Measurements from ENCODE around the gene KAZN.

The KAZN gene

DNA sequence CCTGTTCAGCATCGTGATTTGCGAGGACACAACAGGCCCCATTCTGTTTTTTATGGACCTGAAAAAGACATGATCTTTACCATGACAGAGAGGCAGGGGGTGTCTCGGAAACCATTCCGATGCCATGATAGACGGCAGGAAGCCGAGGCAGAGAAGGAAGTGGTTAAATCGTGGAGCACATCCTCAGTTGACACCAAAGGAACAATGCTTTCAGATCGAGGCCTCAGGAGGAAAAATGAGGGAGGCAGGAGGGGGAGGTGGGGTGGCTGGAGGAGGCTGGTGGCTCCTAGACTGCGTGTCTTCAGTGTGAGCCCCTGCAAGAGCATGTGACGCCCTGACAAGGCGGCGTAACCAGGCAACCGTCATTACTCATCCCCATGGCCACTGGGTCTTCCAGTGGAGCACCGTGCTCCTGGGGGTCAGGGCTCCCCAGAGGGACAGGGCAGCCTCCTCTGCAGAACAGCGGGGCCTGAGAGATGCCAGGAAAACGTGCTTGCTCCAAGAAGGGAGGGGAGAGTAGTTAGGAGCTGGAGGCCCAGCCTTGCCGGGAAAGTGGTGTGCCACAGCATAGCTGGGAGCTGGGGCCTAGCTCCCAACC, 382.2 kb downstream of the KAZN start:
- no peak for DNase-seq (ENCODE audit: low read depth)
- no peak overlapping the region for H3K4me3 ChIP-seq (replicated peaks; ENCODE audit: low read depth, low read length)
- TF ChIP-seq, protein P1, sequence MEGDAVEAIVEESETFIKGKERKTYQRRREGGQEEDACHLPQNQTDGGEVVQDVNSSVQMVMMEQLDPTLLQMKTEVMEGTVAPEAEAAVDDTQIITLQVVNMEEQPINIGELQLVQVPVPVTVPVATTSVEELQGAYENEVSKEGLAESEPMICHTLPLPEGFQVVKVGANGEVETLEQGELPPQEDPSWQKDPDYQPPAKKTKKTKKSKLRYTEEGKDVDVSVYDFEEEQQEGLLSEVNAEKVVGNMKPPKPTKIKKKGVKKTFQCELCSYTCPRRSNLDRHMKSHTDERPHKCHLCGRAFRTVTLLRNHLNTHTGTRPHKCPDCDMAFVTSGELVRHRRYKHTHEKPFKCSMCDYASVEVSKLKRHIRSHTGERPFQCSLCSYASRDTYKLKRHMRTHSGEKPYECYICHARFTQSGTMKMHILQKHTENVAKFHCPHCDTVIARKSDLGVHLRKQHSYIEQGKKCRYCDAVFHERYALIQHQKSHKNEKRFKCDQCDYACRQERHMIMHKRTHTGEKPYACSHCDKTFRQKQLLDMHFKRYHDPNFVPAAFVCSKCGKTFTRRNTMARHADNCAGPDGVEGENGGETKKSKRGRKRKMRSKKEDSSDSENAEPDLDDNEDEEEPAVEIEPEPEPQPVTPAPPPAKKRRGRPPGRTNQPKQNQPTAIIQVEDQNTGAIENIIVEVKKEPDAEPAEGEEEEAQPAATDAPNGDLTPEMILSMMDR (IDR thresholded peaks at IDR 0.05; ENCODE audit: low read length, missing control alignments), result no peak

GRCh38 chr1:14982029-14982428, 383.5 kb downstream of the KAZN start:
- no peak for DNase-seq (ENCODE audit: low read depth)
- H3K4me3 ChIP-seq (replicated peaks; ENCODE audit: low read depth, low read length), result no peak overlapping the region
- TF ChIP-seq, protein P1 (IDR thresholded peaks at IDR 0.05; ENCODE audit: low read length, missing control alignments), result no peak

DNA sequence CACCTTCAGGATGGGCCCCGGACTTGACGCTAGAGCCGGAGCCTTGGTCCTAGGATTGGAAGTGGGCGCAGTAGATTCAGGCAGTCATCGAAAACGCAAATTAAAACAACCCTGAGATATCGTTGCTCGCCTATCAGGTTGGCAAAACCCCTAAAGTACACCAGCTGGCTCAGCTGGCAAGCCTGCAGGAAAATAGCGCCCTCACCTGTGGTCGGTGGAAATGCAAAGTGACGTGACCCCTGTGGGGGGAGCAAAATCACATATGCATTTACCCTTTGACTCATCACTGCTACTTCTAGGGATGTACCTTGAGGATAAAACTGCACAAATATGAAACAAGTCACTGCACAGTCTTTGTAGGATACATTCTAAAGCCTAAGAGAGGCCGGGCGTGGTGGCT, 384.8 kb downstream of the KAZN start:
- DNase-seq (ENCODE audit: low read depth), result no peak
- TF ChIP-seq, protein P1 (IDR thresholded peaks at IDR 0.05; ENCODE audit: low read length, missing control alignments), result no peak
- H3K4me3 ChIP-seq (replicated peaks; ENCODE audit: low read depth, low read length), result no peak overlapping the region

GRCh38 chr1:14986168-14986567, 387.7 kb downstream of the KAZN start:
- H3K4me3 ChIP-seq (replicated peaks; ENCODE audit: low read depth, low read length), result no peak overlapping the region
- TF ChIP-seq, protein P1 (IDR thresholded peaks at IDR 0.05; ENCODE audit: low read length, missing control alignments), result no peak
- no peak for DNase-seq (ENCODE audit: low read depth)

GRCh38 chr1:14987829-14988603, 389.5 kb downstream of the KAZN start:
- TF ChIP-seq, protein P1 (IDR thresholded peaks at IDR 0.05; ENCODE audit: low read length, missing control alignments), result no peak
- H3K4me3 ChIP-seq (replicated peaks; ENCODE audit: low read depth, low read length), result no peak overlapping the region
- DNase-seq (ENCODE audit: low read depth), result no peak

DNA sequence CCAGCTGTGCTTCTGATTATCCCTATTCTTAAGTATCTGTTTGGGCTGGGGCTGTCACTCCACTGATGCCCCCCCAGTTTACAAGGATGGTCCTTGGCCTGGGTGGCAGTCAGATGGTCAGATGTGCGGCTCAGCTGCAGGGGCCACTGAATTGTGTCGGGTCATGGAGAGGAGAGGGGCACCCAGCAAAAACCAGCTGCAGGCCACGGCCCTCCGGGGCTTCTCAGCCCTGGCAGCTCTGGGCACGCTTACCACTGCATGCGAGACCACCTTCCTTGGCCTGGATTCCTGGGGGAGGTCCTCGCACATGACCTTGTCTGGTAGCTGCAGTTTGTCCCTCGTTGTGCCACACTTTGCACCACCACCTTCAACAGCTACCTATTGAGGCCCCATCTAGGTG, 390.2 kb downstream of the KAZN start:
- no peak overlapping the region for H3K4me3 ChIP-seq (replicated peaks; ENCODE audit: low read depth, low read length)
- no peak for DNase-seq (ENCODE audit: low read depth)
- TF ChIP-seq, protein P1 (IDR thresholded peaks at IDR 0.05; ENCODE audit: low read length, missing control alignments), result no peak

Data from fibroblast of pulmonary artery (primary cell).